Esophagus muscularis mucosa (tissue), 4 donors: ENCODE measurements around the gene HOXB5.

ENCODE experiments used
- EP300 ChIP-seq: sonication (generic); formaldehyde crosslinking; IDR thresholded peaks from one replicate; pipeline ENCODE4 v1.6.1; 2017; ENCODE audit warnings: antibody characterized with exemption
- POLR2A ChIP-seq: fragments of 450-650 bp; IDR thresholded peaks from one replicate; pipeline ENCODE4 v1.6.1; 2017; ENCODE audit warnings: antibody characterized with exemption, moderate library complexity, mild to moderate bottlenecking, low read depth
- TF ChIP-seq, protein P1 (sequence below), 3 experiments: fragments of 200-600 bp in 2 of 3; fragments of 450-650 bp in 1 of 3; sonication (generic) in 2 of 3; IDR thresholded peaks; one replicate each; pipeline ENCODE4 v1.5.1; 2017 to 2019; ENCODE audit warnings: antibody characterized with exemption in 3 of 3, mild to moderate bottlenecking in 2 of 3, moderate library complexity in 1 of 3

DNA sequence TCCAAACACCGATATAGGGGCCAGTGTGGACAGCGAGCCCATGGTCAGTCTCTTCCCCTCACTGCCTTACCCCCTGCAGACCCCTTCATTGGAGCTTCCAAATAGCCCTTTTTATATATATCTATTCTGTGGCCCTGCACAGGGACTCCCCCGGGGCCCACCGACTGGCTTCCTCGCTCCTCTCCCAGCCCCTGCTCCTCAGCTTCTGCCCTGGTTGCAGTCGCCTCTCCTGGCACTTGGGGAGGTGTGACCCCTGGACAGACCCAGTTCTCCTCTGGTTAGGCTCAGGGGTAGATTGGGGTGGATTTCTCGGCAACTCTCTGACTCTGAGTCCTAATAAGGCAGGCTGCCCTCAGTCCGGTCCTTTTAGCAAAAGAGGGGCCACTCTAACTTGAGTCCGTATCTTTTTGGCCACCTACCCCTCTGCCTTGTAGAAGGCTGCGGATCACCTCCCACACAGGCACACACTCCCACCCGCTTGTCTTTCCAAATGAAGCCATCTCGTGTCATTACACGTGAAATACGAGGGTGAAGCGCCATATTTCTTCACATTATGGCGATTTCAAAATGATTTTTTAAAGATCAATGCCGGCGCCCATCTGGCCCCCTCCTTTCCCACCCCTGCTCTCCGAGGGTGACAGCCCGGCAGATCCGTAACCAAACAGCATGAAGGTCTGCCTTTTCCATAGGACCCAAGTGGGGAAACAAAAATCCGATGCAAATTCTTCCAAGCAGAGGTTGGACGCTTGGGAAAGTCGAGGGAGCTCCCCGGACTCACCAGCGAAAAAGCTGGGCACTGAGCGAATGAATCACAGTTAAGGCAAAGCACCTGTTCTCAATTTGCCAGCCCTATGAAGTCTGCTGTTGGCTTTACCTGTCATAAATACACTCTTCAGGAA lies 34.3 kb upstream of the HOXB5 start:
- TF ChIP-seq, protein P1, sequence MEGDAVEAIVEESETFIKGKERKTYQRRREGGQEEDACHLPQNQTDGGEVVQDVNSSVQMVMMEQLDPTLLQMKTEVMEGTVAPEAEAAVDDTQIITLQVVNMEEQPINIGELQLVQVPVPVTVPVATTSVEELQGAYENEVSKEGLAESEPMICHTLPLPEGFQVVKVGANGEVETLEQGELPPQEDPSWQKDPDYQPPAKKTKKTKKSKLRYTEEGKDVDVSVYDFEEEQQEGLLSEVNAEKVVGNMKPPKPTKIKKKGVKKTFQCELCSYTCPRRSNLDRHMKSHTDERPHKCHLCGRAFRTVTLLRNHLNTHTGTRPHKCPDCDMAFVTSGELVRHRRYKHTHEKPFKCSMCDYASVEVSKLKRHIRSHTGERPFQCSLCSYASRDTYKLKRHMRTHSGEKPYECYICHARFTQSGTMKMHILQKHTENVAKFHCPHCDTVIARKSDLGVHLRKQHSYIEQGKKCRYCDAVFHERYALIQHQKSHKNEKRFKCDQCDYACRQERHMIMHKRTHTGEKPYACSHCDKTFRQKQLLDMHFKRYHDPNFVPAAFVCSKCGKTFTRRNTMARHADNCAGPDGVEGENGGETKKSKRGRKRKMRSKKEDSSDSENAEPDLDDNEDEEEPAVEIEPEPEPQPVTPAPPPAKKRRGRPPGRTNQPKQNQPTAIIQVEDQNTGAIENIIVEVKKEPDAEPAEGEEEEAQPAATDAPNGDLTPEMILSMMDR (IDR thresholded peaks at IDR 0.05), result no peak
- TF ChIP-seq POLR2A (no peak), EP300 (no peak)
